NOMO-1 (cell line): ENCODE data around the gene FCGR1A.
"Not testable (repeated sequence)": the region's sequence is repeated elsewhere in the genome, so short reads cannot be mapped to it uniquely, and the experiment has no call there.

Experiments
- DNase-seq, 2 experiments: peaks; one replicate each; lab custom pipeline; 2025; ENCODE audit not compliant: unreplicated experiment in 2 of 2; lab: John Stamatoyannopoulos, UW

The FCGR1A gene

DNA sequence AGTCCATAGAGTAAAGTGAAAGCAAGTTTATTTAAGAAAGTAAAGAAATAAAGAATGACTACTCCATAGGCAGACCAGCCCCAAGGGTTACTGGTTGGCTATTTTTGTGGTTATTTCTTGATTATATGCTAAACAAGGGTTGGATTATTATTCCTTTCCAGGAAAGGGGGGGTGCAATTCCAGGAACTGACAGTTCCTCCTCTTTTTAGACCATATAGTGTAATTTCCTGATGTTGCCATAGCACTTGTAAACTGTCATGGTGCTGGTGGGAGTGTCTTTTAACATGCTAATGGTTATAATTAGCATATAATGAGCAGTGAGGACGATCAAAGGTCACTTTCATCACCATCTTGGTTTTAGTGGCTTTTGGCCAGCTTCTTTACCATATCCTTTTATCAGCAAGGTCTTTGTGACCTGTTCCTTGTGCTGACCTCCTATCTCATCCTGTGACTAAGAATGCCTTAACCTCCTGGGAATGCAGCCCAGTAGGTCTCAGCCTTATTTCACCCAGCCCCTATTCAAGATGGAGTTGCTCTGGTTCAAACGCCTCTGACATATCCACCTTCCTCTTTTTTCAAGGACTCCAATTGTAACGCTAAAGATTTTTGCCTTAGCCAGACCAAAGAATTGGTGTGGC, 6.9 kb upstream of the FCGR1A start:
- not testable (repeated sequence) for DNase-seq

DNA sequence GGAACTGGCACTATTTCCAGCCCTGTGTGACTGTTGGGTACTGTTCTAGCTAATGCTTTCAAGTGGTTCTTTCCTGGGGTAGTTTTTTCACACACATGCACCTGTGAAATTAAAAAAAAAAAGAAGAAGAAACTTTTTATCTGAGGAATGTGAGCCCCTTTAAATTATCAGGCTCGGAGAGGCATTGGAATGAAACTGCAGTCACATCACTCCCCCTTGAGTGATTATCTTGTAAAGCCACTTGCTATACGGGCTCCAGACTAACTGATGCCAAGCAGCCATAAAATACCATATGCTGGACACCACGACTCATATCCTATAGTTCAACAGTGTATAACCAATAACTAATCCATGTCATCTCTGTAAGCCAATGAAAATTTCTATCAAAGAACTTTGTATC, 5.4 kb upstream of the FCGR1A start:
- DNase-seq = not testable (repeated sequence)

DNA sequence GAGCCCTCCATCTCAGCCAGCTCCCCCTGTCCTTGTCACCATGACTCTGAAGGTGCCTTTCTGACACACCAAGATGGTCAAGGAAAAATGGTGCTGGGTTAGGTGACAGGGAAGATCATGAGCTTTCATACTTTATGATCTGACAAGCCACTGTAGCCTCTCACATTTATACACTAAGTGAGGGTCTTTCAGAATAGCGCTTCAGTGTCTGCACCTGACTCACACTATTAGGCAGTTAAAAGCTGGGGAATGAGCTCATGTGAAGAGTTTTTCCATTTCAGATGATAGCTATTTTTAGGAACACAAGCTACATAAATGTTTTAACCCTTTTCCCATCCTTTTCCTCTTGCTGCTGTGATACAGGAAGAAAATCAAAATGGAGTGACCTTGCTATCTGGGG, 4.2 kb upstream of the FCGR1A start:
- not testable (repeated sequence) for DNase-seq

DNA sequence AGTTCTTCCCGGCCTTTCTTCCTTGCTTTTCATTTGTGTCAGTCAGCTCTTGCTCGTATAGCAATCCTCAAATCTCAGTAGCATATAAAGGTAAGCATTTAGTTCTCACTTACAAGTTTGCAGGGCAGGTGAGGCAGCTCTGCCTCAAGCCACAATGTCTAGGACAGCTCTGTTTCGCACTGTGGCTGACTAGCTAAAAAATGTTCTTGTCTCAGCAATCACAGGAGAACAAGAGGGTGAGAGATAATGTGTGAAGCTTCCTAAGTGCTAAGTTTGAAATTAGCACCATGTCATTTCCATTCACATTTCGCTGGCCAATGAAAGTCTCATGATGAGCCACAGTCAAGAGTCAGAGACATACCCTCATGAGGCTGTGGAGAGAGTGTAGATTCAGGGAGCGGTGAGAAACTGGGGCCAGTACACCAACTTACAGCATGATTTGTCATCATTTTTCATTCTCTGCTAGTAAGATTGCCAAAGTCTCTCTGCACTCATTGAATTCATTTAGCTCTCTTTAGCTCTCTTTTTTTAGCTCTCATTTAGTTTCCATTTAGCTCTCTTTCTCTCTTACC, 995 bp upstream of the FCGR1A start:
- not testable (repeated sequence) for DNase-seq

DNA sequence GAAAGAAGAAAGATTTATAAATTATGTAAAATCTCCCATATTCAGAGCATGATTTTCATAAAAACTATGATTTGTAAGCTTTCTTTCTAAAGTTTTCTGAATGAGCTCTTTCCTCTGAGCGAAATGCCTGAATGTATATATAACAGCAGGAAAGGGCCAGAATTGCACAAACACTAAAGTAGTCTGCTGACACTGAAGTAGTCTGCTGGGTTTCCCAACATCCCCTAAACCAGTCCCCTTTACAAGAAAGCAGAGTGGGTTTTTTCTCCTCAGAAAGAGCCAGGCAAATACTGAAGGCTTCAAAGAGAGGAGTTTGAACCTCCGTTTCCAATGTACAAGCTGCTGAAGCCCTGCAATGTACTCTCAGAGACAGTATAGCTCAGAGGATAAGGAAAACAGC, 795 bp downstream of the FCGR1A start:
- DNase-seq = not testable (repeated sequence)

DNA sequence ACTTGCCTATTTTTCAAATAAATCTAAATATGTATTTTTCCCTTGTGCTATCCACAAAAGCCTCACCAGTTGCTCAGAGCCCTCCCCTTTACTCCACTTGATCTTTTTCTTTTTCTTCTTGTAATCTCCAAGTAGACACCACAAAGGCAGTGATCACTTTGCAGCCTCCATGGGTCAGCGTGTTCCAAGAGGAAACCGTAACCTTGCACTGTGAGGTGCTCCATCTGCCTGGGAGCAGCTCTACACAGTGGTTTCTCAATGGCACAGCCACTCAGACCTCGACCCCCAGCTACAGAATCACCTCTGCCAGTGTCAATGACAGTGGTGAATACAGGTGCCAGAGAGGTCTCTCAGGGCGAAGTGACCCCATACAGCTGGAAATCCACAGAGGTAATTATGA, 1.4 kb downstream of the FCGR1A start:
- not testable (repeated sequence) for DNase-seq

DNA sequence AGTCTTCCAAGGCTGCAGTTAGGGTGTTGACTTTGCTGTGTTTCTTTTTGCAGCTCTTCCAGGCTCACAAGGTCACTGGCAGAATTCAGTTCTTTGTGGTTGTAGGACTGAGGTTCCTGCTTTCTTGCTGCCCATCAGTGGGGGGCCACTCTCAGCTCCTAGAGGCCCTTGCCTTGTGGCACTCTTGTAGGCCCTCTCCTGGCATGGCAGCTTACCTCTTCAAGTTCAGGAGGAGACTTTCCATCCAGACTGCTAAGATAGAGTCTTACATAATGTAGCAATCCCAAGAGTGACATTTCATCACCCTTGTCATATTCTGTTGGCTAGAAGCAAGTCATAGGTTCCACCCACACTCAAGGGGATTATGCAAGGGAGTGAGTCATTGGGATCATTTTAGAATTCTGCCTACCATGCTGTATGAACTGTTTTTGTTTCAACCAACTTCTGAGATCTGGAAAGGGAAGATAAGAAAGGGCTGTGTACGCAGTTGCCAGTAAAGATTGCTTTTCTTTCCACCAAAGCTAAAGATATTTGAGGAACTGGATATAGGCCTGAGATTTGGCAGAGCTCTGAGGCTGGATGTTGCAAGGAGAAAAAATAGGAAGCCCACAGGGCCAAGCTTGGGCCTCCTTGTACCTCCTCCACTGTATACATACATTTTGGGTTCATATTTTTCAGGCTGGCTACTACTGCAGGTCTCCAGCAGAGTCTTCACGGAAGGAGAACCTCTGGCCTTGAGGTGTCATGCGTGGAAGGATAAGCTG, 5.4 kb downstream of the FCGR1A start:
- DNase-seq = not testable (repeated sequence)

DNA sequence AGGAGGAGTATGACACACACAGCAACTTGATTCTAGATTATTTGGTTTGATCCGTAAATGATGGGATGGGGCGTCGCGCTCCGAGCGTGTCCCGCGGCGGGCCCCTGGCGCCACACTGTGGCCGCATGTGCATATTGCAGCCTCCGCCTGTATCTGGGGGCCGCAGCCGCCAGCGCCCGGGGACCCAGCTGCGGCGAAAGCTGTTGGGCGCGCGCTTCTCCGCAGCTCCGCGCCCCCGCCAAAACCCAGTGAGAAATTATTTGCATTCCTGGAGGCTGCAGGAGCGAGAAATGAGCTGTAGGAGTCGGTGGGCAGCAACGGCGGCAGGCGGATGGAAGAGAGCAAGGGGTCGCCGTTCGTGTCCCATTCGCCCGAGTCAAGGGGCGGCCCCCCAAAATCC, 10.0 kb downstream of the FCGR1A start:
- not testable (repeated sequence) for DNase-seq

DNA sequence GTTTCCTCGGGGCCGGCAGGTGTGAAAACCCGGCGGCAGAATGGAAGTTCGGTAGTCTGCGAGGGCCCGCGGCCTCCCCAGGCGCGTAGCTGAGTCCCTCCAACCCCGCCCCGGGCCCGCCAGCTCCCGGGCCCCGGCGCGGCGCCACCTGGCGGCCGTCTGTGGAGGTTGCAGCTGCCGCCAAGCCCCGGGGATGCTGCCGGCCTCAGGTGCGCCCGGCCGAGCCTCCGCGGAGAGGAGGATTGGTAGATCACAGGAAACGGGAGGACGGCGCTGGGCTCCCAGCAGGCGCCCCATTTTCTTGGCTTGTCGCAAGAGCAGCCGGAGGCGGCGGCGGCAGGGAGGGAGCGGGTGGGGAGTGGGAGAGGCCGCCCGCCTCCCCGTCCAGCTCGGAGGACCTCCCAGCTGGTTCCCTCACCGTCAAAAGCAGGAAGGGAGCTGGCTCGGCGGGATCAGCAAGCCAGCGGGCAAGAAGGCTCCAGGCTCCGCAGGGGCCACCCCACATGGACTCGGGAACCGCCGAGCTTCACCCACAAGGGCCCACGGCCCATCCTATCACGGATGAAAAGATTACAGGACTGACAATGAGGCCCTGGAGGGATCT, 10.5 kb downstream of the FCGR1A start:
- DNase-seq = not testable (repeated sequence)

DNA sequence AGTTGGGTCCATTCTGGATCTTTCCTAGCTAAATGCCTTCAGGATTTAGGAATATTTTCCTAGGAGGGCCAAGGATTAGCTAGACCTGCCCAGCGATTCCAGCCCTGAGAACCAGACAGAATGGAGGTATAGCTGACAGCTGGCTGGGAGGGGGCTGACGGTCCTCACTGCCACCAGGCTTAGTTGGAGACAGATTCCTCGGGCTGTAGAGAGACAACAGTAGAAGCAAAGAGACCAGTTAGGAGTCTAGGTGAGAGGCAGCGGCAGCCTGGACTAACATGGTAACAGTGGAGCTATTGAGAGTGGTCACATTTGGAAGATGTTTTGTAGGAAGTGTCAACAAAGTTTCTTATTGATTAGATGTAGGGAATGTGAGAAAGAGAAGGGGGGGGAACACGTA, 11.4 kb downstream of the FCGR1A start:
- not testable (repeated sequence) for DNase-seq

DNA sequence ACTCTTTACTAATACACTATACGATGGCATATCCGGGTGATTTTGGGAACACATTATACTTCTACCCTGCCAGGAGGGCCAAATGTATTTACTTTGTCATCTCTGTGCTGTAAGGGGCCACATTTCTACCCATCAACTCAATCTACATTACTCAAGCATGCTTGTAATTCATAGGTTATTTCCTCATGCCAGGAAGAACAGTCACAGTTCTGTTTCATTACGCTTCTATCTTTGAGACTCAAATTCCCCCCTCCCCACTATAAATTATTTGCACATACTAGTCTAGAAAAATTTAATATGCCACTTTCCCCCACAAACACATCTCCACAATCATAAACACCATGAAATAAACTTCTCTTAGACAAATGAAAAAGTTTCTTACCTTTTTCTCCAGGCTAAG, 19.1 kb downstream of the FCGR1A start:
- not testable (repeated sequence) for DNase-seq

DNA sequence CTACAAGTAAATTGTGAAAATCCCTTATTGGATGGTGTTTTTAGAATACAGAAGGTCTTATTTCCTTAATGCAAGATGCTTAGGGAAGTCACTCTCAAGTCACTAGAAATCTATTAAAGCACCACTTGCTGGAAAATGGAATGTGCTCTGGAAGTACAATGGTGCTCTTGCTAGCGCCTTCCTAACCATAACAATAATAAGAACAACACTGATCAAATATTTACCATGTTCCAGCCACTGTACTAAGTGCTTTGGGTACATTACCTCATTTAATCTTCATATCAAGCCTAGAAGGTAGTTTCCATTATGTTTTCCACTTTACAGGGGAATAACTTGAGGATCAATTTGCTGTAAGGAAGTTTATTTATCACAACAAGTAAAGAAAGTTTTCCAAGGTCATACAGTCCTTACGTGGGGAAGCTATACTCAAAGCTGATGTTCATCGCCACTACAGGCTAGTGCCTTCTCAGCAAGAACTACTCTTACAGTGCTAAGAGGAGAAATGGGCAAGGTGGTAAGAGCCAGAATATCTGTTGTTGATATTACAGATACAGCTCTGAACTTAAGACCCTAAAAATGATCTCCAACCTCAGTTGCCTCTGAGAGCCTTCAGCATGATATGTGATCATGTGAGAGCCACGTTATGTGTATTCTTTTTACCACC, 22.1 kb downstream of the FCGR1A start:
- not testable (repeated sequence) for DNase-seq

DNA sequence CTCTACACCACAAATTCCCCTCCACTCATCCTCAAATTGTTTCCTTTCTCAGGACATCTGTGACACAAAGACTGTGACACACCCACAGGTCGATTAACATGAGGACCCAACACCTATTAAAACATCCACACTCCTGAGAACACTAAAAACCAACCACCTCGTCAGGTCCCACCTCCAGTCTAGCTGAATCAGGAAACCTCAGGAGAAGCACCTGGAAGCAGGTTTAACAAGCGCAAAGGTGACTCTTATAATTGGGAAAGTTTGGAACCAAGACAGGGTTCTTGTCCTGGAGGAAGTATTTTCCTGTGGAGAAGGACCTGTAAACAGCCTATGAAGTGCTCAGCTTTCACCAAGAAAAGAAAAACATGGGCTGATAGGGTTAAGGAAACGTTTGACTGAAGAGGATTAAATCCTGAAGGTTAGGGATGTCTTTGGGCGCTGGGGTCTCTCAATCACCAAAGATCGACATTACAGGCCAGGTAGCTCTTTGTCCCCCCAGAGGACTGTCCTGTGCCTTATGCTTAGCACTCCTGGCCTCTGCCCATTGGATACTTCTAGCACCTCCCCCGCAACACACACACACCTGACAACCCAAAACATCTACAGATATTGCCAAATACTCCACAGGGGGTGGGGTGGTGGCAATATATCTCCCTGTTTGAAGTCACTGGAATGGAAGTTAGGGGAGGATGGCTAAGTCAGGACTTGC, 28.4 kb downstream of the FCGR1A start:
- DNase-seq = not testable (repeated sequence)

DNA sequence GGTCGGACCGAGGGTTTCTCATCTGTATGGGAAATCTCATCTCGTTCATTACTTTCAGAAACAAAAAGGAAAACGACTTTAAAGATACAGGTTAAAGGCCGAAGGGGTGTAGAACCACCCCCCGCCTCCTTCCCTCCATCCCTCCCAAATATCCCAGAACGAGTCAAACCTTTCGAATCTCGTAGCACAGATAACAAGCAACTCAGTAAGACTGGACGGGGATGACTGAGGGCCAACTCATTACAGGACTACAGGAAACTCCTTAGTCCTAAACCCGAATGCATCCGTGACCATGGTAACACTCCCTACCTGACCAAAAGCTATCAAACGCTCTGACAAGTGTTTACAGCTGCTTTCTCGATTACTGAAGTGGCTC, 29.0 kb downstream of the FCGR1A start:
- not testable (repeated sequence) for DNase-seq

DNA sequence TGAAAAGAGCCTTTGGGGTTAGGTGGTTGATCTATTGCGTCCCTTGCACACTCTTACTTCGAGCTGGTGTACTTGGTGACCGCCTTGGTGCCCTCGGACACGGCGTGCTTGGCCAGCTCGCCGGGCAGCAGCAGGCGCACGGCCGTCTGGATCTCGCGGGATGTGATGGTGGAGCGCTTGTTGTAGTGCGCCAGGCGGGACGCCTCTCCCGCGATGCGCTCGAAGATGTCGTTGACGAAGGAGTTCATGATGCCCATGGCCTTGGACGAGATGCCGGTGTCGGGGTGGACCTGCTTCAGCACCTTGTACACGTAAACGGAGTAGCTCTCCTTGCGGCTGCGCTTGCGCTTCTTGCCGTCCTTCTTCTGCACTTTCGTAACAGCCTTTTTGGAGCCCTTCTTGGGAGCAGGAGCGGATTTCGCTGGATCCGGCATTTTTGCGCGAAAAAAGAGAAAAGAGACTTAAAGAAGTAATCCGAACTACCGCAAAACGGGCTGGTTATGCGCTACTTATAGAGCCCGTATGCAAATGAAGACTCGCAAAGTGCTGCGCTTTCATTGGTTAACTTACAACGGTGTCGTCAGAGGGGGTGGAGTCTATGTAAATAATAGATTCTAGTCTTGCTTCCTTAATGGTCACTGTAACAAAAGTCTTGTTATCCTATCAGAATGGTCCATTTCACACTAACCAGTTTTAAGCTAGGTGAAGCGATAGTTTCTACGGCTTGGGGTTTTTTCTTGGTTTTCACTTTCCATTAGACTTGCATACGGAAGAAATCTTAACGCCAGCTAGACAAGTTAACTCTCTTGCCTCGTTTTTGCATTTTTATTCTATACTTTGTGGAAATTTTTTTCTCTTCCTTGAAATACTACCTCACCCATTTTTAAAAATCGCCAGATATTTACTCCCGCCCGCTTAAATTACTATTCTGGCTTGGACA, 29.7 kb downstream of the FCGR1A start:
- DNase-seq = peak; percentile 73 to 88

DNA sequence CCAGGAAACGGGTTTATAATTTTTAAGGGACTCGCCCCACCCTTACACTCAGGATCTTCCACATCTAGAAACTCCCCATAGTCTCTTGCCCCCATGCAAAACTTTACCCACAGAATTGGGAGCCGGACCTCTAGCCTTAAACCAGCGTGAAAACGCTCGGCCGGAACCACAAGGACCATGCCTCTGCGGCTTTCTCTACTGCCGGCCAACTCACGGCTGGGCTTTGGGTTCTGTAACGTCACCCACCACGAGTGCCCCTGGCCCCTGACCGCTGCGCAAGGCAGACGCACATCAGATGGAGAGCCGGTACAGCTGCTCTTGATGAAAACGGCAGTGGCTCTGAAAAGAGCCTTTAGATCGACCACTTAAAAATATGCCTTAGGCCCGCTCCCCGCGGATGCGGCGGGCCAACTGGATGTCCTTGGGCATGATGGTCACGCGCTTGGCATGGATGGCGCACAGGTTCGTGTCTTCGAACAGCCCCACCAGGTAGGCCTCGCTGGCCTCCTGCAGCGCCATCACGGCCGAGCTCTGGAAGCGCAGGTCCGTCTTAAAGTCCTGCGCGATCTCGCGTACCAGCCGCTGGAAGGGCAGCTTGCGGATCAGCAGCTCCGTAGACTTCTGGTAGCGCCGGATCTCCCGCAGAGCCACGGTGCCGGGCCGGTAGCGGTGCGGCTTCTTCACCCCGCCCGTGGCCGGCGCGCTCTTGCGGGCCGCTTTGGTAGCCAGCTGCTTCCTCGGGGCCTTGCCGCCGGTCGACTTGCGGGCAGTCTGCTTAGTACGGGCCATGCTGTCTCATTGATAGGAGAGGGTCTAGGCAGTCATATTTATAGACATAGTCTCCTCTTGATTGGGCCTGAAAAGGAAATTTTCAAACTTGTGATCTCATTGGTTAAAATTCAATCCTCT, 30.7 kb downstream of the FCGR1A start:
- peak; percentile 51 to 56 for DNase-seq

DNA sequence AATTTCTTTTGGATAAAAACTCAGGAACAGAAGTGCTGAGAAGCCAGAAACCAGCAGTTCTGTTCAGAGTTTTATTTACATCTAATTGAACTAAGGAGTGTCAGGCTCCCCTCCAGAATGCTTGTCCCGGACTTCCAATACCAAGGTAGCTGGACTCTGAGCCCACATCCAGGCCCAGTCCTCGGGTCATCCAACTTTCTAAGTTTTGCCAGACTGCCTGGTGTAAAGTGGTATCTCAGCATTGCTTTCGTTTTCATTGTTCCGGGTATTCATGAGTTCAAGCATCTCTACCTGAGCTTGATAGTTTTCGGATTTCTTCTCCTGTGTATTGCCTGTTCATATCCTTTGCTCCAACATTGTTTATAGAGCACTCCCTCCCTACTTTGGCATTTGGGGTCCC, 37.9 kb downstream of the FCGR1A start:
- DNase-seq = not testable (repeated sequence)

DNA sequence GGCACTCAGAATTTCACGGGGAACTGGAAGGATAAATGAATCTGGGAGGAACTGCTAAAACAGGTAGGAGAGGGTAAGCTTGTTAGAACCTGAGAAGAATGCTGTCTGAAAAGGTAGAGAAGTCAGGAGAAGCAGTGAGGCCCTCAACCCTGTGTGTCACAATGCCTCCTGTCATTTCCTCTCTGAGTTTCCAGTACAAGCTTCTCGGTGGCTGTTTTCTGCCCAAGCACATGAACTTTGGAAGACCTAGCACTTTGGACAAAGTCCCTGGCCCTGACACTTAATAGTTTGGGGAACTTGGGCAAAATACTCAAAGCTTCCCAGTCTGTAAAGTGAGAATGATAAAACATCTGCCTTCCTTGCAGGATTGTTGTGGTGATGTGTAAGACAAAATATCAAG, 44.1 kb downstream of the FCGR1A start:
- DNase-seq = not testable (repeated sequence)
